Tibial nerve (tissue), 3 donors: ENCODE results near the gene BAZ1B.

Source experiments
- POLR2A ChIP-seq, 2 donors: fragments of 450-650 bp; IDR thresholded peaks; one replicate each; pipeline ENCODE4 v1.6.1; 2017; ENCODE audit warnings: antibody characterized with exemption in 2 of 2, mild to moderate bottlenecking in 2 of 2, moderate library complexity in 2 of 2
- TF ChIP-seq, protein P1 (sequence below), 5 experiments: fragments of 200-600 bp in 3 of 5; fragments of 450-650 bp in 2 of 5; sonication (generic) in 3 of 5; IDR thresholded peaks; one replicate each; pipeline ENCODE4 v1.5.1; 2016 to 2019; ENCODE audit warnings: antibody characterized with exemption in 5 of 5, mild to moderate bottlenecking in 3 of 5, moderate library complexity in 2 of 5

DNA sequence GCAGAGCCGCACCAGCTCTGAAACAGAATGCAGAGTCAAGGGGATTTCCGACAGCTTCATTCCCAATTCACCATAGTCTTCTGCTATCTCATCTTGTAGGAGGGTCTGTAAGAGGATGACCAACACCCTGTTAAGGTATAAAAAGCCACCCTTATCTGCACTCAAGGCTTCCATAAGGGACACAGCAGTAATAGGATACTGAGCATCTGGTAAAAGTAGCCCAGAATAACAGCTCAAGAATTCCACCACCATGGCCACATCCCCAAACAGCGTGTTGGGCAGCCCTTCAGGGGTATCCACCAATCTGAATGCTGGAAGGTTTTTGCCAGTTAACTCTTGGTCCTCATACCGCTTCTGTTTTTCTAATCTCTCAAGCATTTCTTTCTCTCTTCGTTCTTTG is 44.7 kb downstream of the BAZ1B start:
- TF ChIP-seq POLR2A (IDR thresholded peaks at IDR 0.05): no peak
- TF ChIP-seq, protein P1, sequence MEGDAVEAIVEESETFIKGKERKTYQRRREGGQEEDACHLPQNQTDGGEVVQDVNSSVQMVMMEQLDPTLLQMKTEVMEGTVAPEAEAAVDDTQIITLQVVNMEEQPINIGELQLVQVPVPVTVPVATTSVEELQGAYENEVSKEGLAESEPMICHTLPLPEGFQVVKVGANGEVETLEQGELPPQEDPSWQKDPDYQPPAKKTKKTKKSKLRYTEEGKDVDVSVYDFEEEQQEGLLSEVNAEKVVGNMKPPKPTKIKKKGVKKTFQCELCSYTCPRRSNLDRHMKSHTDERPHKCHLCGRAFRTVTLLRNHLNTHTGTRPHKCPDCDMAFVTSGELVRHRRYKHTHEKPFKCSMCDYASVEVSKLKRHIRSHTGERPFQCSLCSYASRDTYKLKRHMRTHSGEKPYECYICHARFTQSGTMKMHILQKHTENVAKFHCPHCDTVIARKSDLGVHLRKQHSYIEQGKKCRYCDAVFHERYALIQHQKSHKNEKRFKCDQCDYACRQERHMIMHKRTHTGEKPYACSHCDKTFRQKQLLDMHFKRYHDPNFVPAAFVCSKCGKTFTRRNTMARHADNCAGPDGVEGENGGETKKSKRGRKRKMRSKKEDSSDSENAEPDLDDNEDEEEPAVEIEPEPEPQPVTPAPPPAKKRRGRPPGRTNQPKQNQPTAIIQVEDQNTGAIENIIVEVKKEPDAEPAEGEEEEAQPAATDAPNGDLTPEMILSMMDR (IDR thresholded peaks at IDR 0.05): no peak
